Endothelial cell of umbilical vein (primary cell): Measurements from ENCODE around the gene TTLL5. TPM values are rescaled to one million over a fixed set of nuclear protein-coding genes. Genes with fewer than 3 reads are reported as not detected.

Experiments used
- BruUV-seq: library from RNA; stranded (reverse); fragments of 400-500 nt; replicated peaks from 2 replicates; lab custom pipeline; 2021; lab: Mats Ljungman, UMichigan
- CTCF ChIA-PET: fragments of 300-600, 350-600 bp; sonication (Branson Sonifier 250); formaldehyde crosslinking; loops from one replicate; lab custom pipeline; 2021; ENCODE audit warnings: antibody characterized with exemption, inconsistent platforms; lab: Charles Lee
- POLR2A ChIA-PET: fragments of 300-600, 350-600 bp; sonication (Branson Sonifier 250); formaldehyde crosslinking; loops from one replicate; lab custom pipeline; 2021; ENCODE audit warnings: antibody characterized with exemption, inconsistent platforms; lab: Charles Lee
- DNase-seq: peaks from one replicate; pipeline ENCODE4 v3.0.0-alpha.2; 2011; ENCODE audit warnings: low read depth, low spot score
- FAIRE-seq: peaks from 2 replicates; lab custom pipeline; 2011; peaks lifted over from hg19 to GRCh38; lab: Jason Lieb, UNC
- H2AFZ ChIP-seq: 2 replicates; pipeline ENCODE4 v1.6.0; 2012; ENCODE audit warnings: low read depth, low read length, control low read depth, inconsistent platforms
- H3K27ac ChIP-seq: 2 replicates; pipeline ENCODE4 v1.5.1; 2011; ENCODE audit warnings: low read depth, mild to moderate bottlenecking, control low read depth, low read length, moderate library complexity; ENCODE audit not compliant: insufficient read depth
- H3K27me3 ChIP-seq, 2 experiments: 2 replicates each; pipeline versions ENCODE4 v1.6.0 to v1.6.1; 2011; ENCODE audit warnings: low read length in 2 of 2, mixed read lengths in 1 of 2; ENCODE audit not compliant: control insufficient read depth in 2 of 2, insufficient read depth in 2 of 2
- H3K36me3 ChIP-seq, 2 experiments: 2 replicates in 1 of 2; 3 replicates in 1 of 2; pipeline ENCODE4 v1.5.1; 2011; ENCODE audit warnings: low read length in 2 of 2, mild to moderate bottlenecking in 1 of 2, moderate library complexity in 1 of 2; ENCODE audit not compliant: control insufficient read depth in 2 of 2, insufficient read depth in 2 of 2; ENCODE audit errors: extremely low read depth in 1 of 2
- H3K4me1 ChIP-seq: 3 replicates; pipeline ENCODE4 v1.5.1; 2011; ENCODE audit warnings: mild to moderate bottlenecking, low read length; ENCODE audit not compliant: control insufficient read depth, insufficient read depth; ENCODE audit errors: extremely low read depth
- H3K4me2 ChIP-seq: 2 replicates; pipeline ENCODE4 v1.6.1; 2011; ENCODE audit warnings: low read length, control low read depth, mixed read lengths; ENCODE audit not compliant: insufficient read depth
- H3K4me3 ChIP-seq, 3 experiments: fragments of 200-600 bp in 1 of 3; sonication (generic), shearing (Covaris generic) in 1 of 3; replicated peaks in 1 of 3; 2 replicates each; pipeline ENCODE4 v1.5.1; 2011 to 2016; ENCODE audit warnings: control low read depth in 3 of 3, low read length in 3 of 3, mild to moderate bottlenecking in 2 of 3, inconsistent platforms in 1 of 3, low read depth in 1 of 3, moderate library complexity in 1 of 3; ENCODE audit not compliant: insufficient read depth in 1 of 3
- H3K79me2 ChIP-seq: 2 replicates; pipeline ENCODE4 v1.6.0; 2012; ENCODE audit warnings: low read length, inconsistent platforms; ENCODE audit not compliant: control insufficient read depth, insufficient read depth
- H3K9ac ChIP-seq: replicated peaks from 2 replicates; pipeline ENCODE3; 2011; ENCODE audit warnings: low read length, control low read depth; ENCODE audit not compliant: insufficient read depth; ENCODE audit errors: extremely low read depth
- H3K9me1 ChIP-seq: replicated peaks from 3 replicates; pipeline ENCODE4 v1.6.0; 2011; ENCODE audit warnings: mild to moderate bottlenecking, low read length; ENCODE audit not compliant: control insufficient read depth, insufficient read depth; ENCODE audit errors: extremely low read depth
- H3K9me3 ChIP-seq: replicated peaks from 2 replicates; pipeline ENCODE4 v1.5.1; 2012; ENCODE audit warnings: low read length, inconsistent platforms; ENCODE audit not compliant: control insufficient read depth, insufficient read depth
- H4K20me1 ChIP-seq: replicated peaks from 2 replicates; pipeline ENCODE3; 2011; ENCODE audit warnings: mild to moderate bottlenecking, low read length; ENCODE audit not compliant: control insufficient read depth, insufficient read depth; ENCODE audit errors: extremely low read depth
- EZH2 ChIP-seq: IDR thresholded peaks from 2 replicates; pipeline ENCODE4 v1.6.1; 2012; ENCODE audit warnings: borderline replicate concordance, low read depth, mild to moderate bottlenecking, moderate library complexity, low read length, inconsistent platforms; ENCODE audit not compliant: severe bottlenecking
- FOS ChIP-seq: IDR thresholded peaks from 2 replicates; pipeline ENCODE4 v1.6.1; 2011; ENCODE audit warnings: mild to moderate bottlenecking, low read length, moderate library complexity, borderline replicate concordance; ENCODE audit not compliant: insufficient read depth
- JUN ChIP-seq: IDR thresholded peaks from 2 replicates; pipeline ENCODE4 v1.6.1; 2011; ENCODE audit warnings: borderline replicate concordance, low read depth; ENCODE audit not compliant: insufficient read length, insufficient read depth
- MYC ChIP-seq: IDR thresholded peaks from one replicate; pipeline ENCODE4 v1.6.1; 2011; ENCODE audit warnings: mild to moderate bottlenecking, low read depth, low read length
- POLR2A ChIP-seq: IDR thresholded peaks from 2 replicates; pipeline ENCODE4 v1.6.1; 2012; ENCODE audit warnings: low read depth, mild to moderate bottlenecking, control low read depth, low read length
- dilution Hi-C: fragments of 300-500 bp; cut with MboI; formaldehyde crosslinking; loops from one replicate; pipeline ENCODE4 v1.15.0; 2019; ENCODE audit warnings: low sequenced_read_pairs; ENCODE audit not compliant: extremely low pct_ligation_motif_present
- intact Hi-C: fragments of 100-400 bp; cut with micrococcal nuclease; formaldehyde crosslinking; loops from one replicate; pipeline ENCODE4 v1.10.0; 2022
- polyA plus RNA-seq, 4 experiments: library from polyadenylated mRNA; depleted of rRNA in 3 of 4; stranded (reverse) in 3 of 4; unstranded in 1 of 4; fragments of >200 nt; gene quantifications; 2 replicates each; pipeline versions ENCODE4 v1.2.1 to v1.2.3, GENCODE V29; 2011 to 2012; ENCODE audit warnings: missing spikeins in 1 of 4
- total RNA-seq: library from RNA; stranded (reverse); gene quantifications from 2 replicates; pipeline ENCODE4 v1.2.3, GENCODE V29; 2021
- TF ChIP-seq, protein P1 (sequence below), 2 donors: IDR thresholded peaks; 1 replicate in 1 of 2; 2 replicates in 1 of 2; pipeline ENCODE4 v1.5.1; 2011; ENCODE audit warnings: low read length in 2 of 2, mild to moderate bottlenecking in 2 of 2, moderate library complexity in 2 of 2, control low read depth in 1 of 2, inconsistent platforms in 1 of 2, low read depth in 1 of 2; ENCODE audit not compliant: insufficient read depth in 1 of 2; ENCODE audit errors: extremely low read depth in 1 of 2

Gene TTLL5
- total and polyA plus RNA-seq, 2 donors (not counting 3 experiments of a cell fraction or from before 2014, with no cell fraction given): 33.2 to 93.6 TPM

DNA sequence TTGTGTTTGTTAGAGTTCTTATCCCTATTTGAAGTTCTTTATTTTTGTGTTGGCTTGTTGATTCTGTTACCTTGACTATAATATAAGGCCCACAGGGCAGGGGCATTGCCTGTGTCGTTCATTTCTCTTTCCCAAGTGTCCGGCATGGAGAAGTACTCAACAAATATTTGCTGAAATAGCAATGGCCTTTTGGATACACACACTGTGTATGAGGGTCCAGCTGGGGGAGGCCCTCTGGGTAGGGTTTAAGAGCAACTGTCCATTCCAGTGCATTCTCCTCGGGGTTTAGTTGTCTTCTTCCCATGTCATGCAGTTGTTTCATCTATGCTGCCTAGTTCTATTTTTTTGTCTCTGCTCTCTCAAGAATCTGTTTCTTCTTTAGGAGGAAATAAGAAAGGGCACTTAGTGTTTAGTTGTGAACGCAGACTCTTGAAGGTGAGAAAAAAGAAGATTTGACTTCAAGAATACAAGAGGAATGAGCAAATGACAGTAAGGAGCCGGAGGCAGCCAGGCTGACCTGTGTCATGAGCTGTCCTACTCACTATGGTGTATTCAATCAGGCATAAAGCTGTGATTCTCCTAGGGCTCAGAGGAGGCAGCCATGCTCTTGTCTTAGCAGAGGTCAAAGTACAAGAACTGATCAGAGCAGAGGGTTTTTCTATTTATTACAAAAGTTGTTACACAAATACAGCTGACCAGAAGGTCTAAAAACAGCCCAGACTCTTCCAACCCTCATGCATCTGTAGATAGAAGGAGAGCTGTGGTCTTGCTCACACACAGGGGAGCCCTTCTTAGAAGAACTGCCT lies 10.6 kb upstream of the TTLL5 start:
- dilution Hi-C loops (no loop called here), intact Hi-C loops (no loop called here)
- no peaks in the 10 kb centered on the region for H3K9me1 ChIP-seq
- H3K4me3 ChIP-seq: no peak overlapping the region
- no peak overlapping the region for H3K27ac ChIP-seq
- TF ChIP-seq, protein P1, sequence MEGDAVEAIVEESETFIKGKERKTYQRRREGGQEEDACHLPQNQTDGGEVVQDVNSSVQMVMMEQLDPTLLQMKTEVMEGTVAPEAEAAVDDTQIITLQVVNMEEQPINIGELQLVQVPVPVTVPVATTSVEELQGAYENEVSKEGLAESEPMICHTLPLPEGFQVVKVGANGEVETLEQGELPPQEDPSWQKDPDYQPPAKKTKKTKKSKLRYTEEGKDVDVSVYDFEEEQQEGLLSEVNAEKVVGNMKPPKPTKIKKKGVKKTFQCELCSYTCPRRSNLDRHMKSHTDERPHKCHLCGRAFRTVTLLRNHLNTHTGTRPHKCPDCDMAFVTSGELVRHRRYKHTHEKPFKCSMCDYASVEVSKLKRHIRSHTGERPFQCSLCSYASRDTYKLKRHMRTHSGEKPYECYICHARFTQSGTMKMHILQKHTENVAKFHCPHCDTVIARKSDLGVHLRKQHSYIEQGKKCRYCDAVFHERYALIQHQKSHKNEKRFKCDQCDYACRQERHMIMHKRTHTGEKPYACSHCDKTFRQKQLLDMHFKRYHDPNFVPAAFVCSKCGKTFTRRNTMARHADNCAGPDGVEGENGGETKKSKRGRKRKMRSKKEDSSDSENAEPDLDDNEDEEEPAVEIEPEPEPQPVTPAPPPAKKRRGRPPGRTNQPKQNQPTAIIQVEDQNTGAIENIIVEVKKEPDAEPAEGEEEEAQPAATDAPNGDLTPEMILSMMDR (IDR thresholded peaks at IDR 0.05; ENCODE audit: extremely low read depth in 1 of 2, insufficient read depth in 1 of 2, low read depth in 1 of 2, low read length in 2 of 2): no peak
- no peak for TF ChIP-seq FOS
- TF ChIP-seq POLR2A: no peak
- no peak for TF ChIP-seq EZH2
- H3K9me3 ChIP-seq: no peaks in the 10 kb centered on the region
- H3K4me2 ChIP-seq: no peak overlapping the region
- no TSS peak for BruUV-seq
- no peak overlapping the region for H2AFZ ChIP-seq
- no peaks in the 10 kb centered on the region for H3K27me3 ChIP-seq
- H4K20me1 ChIP-seq: no peaks in the 10 kb centered on the region
- H3K79me2 ChIP-seq: no peaks in the 10 kb centered on the region
- FAIRE-seq (no peak), DNase-seq (no peak)
- no peak overlapping the region for H3K9ac ChIP-seq
- H3K36me3 ChIP-seq: peaks cover 12 to 18% of the 10 kb centered on the region in 2 experiments
- ChIA-PET CTCF (interaction anchor here (14.6 kb wide), 1 partner anchor 75 kb away, joined by 309 read pairs; the partner anchor contains the start of gene FLVCR2), POLR2A (no interaction called here)
- H3K4me1 ChIP-seq: peaks cover 16% of the 10 kb centered on the region

DNA sequence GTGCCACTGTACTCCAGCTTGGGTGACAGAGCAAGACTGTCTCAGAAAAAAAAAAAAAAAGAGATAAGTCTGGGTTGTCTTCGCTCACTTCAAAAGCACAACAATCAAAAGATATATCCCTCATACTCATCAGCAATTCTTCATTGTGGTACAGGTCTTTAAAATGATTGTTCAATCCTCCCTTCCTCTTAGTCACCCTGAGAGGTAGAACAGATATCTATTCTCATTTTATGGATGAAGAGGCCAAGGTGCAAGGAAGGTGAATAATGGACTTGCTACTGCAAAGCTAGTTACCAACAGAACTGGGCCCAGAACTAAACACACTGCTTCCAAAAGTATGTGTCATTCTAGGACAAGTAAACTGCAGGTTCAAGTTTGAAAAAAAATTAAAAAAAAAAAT lies 7.5 kb upstream of the TTLL5 start:
- Histone ChIP-seq H4K20me1 (no peaks in the 10 kb centered on the region), H3K27me3 (no peaks in the 10 kb centered on the region), H3K9me1 (no peaks in the 10 kb centered on the region), H3K9me3 (no peaks in the 10 kb centered on the region), H2AFZ (no peak overlapping the region), H3K4me3 (no peak overlapping the region), H3K27ac (no peak overlapping the region), H3K36me3 (peaks cover 15 to 22% of the 10 kb centered on the region in 2 experiments), H3K4me1 (peaks cover 8% of the 10 kb centered on the region), H3K4me2 (no peak overlapping the region), H3K79me2 (peaks cover 2% of the 10 kb centered on the region), H3K9ac (no peak overlapping the region)
- FAIRE-seq (no peak), DNase-seq (no peak)
- no TSS peak for BruUV-seq
- ChIA-PET POLR2A (no interaction called here), CTCF (interaction anchor here (0.7 to 14.6 kb wide), 19 partner anchors 8 to 348 kb away, joined by 3 to 309 read pairs (median 6); partner anchors contain the start of genes FLVCR2 and TGFB3)
- intact Hi-C loops: no loop called here
- no peak for TF ChIP-seq FOS
- TF ChIP-seq JUN: no peak
- TF ChIP-seq MYC: no peak
- dilution Hi-C loops: no loop called here
